Hematopoietic multipotent progenitor cell (in vitro differentiated cells): Measurements from ENCODE around the gene HINT2. TPM values are rescaled to one million over a fixed set of nuclear protein-coding genes. Genes with fewer than 3 reads are reported as not detected.
A peak's percentile ranks its signal among the peaks of the same experiment; 100 is the strongest.

Experiments
- DNase-seq, 3 donors: peaks; one replicate each; pipeline ENCODE4 v3.0.0-alpha.2; 2011 to 2015; ENCODE audit warnings: low read depth in 2 of 3, low spot score in 2 of 3
- small RNA-seq: library from RNA; depleted of rRNA; stranded (forward); fragments of <200 nt; gene quantifications from one replicate; pipeline ENCODE3, GENCODE V24; 2012
- total RNA-seq: library from RNA; depleted of rRNA; stranded (reverse); fragments of >200 nt; gene quantifications from one replicate; pipeline ENCODE4 v1.2.3, GENCODE V29; 2012

HINT2 gene
- total RNA-seq, 1 donor, result 22.6 TPM

GRCh38 chr9:35781066-35781465 lies 33.8 kb downstream of the HINT2 start:
- no peak for DNase-seq

GRCh38 chr9:35778496-35778895 lies 36.3 kb downstream of the HINT2 start:
- no peak for DNase-seq

GRCh38 chr9:35776018-35776417 lies 38.8 kb downstream of the HINT2 start:
- DNase-seq, result no peak

- no peak for DNase-seq
Observed at GRCh38 chr9:35774907-35775635, 39.8 kb downstream of the HINT2 start.

- no peak for DNase-seq
Observed at GRCh38 chr9:35771943-35772342, 42.9 kb downstream of the HINT2 start.

- peak in 1 of 3 donors; percentile 50 for DNase-seq
Observed at GRCh38 chr9:35771534-35771933, 43.3 kb downstream of the HINT2 start.

- DNase-seq, result no peak
Observed at GRCh38 chr9:35771075-35771433, 43.8 kb downstream of the HINT2 start.

GRCh38 chr9:35769763-35770162 lies 45.1 kb downstream of the HINT2 start:
- no peak for DNase-seq

GRCh38 chr9:35767458-35767857 lies 47.4 kb downstream of the HINT2 start:
- no peak for DNase-seq

GRCh38 chr9:35766997-35767396 lies 47.8 kb downstream of the HINT2 start:
- DNase-seq, result no peak

- DNase-seq, result no peak
Observed at GRCh38 chr9:35763803-35764202, 51.0 kb downstream of the HINT2 start.

GRCh38 chr9:35763181-35763580 lies 51.7 kb downstream of the HINT2 start:
- DNase-seq, result no peak

Small RNAs within 50 kb of the gene (small RNA-seq; reads per million reads assigned to genes)
- not detected for gene HINT2

Other genes starting within 250 kb of the HINT2 start
- gene TESK1, start 209.8 kb downstream of the HINT2 start, total RNA-seq, result 13.2 TPM
- 6.7 TPM for gene CD72, start 196.6 kb downstream of the HINT2 start, total RNA-seq
- gene SIT1, start 164.1 kb downstream of the HINT2 start, total RNA-seq, result 0.54 TPM
- 38,740 TPM for gene RMRP, start 157.0 kb downstream of the HINT2 start, total RNA-seq
- 5.7 TPM for gene CCDC107, start 156.8 kb downstream of the HINT2 start, total RNA-seq
- gene ARHGEF39, start 149.8 kb downstream of the HINT2 start, total RNA-seq, result 1.3 TPM
- 0.81 TPM for gene CA9, start 141.1 kb downstream of the HINT2 start, total RNA-seq
- 5.7 TPM for gene TPM2, start 125.1 kb downstream of the HINT2 start, total RNA-seq
- gene TLN1, start 82.8 kb downstream of the HINT2 start, total RNA-seq, result 414 TPM
- gene CREB3, start 82.4 kb downstream of the HINT2 start, total RNA-seq, result 25.0 TPM
- 41.5 TPM for gene GBA2, start 65.8 kb downstream of the HINT2 start, total RNA-seq
- gene RGP1, start 65.8 kb downstream of the HINT2 start, total RNA-seq, result 16.7 TPM
- 2.4 TPM for gene MSMP, start 60.8 kb downstream of the HINT2 start, total RNA-seq
- 1.6 TPM for gene NPR2, start 23.5 kb downstream of the HINT2 start, total RNA-seq
- gene SPAG8, start 2.8 kb downstream of the HINT2 start, total RNA-seq, result 3.2 TPM
- gene FAM221B, start 13.7 kb upstream of the HINT2 start, total RNA-seq, result not detected
- gene TMEM8B, start 14.2 kb upstream of the HINT2 start, total RNA-seq, result 1.1 TPM
- gene OR13J1, start 55.4 kb upstream of the HINT2 start, total RNA-seq, result not detected
- not detected for gene HRCT1, start 91.2 kb upstream of the HINT2 start, total RNA-seq
- gene SPAAR, start 94.4 kb upstream of the HINT2 start, total RNA-seq, result under 0.01 TPM
- not detected for gene OR2S2, start 143.1 kb upstream of the HINT2 start, total RNA-seq
- gene RECK, start 221.9 kb upstream of the HINT2 start, total RNA-seq, result 3.8 TPM